ENCODE measurements around the gene RAG1.

Gene RAG1

DNA sequence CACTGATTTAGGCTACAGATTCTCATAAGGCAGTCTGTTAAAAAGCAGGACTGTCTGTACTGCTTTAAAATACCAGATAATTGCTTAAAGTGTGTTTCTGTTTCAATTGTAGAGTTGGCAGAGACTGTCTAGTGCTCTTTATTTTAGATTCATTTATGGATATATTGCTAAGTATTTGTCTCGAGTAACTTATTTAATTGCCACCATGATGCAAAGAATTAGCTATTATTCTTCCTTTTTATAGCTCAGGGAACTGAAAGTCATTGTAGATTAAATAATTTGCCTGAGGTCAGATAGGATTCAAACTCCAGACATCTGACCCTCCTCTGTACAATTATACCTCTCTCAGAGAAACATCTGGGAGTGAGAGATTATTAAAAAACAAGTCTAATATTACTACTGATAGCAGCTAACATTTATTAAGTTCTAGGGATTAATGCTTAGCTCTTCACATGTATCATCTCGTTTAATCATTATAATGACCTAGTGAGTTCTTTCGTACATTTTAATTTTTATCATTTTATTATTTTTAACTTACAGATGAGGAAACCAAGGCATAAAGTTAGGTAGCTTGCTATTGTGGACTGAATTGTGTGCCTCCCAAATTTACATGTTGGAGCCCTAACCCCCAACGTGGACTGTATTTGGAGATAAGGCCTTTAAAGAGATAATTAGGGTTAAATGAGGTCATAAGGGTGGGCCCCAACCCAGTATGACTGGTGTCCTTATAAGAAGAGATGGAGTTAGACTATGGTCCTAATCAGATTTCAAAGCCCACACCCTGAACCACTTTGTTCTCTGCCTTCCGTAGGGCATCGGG is 49.9 kb downstream of the RAG1 start:
- TF ChIP-seq TAF1 (IDR thresholded peaks at IDR 0.05; ENCODE audit: borderline replicate concordance, low read depth, low read length) (no peak), POLR2AphosphoS5 (IDR thresholded peaks at IDR 0.05; ENCODE audit: low read depth, low read length) (no peak), POLR2A (IDR thresholded peaks at IDR 0.05; ENCODE audit: low read depth, low read length) (no peak)
- DNase-seq (ENCODE audit: insufficient read length) (no peak), FAIRE-seq (no peak)

- no peak for DNase-seq (ENCODE audit: insufficient read length)
- TF ChIP-seq TAF1 (IDR thresholded peaks at IDR 0.05; ENCODE audit: borderline replicate concordance, low read depth, low read length): no peak
- no peak for TF ChIP-seq POLR2AphosphoS5 (IDR thresholded peaks at IDR 0.05; ENCODE audit: low read depth, low read length)
- no peak for TF ChIP-seq POLR2A (IDR thresholded peaks at IDR 0.05; ENCODE audit: low read depth, low read length)
- no peak for FAIRE-seq
Measured at GRCh38 chr11:36618363-36619047, 50.7 kb downstream of the RAG1 start.

DNA sequence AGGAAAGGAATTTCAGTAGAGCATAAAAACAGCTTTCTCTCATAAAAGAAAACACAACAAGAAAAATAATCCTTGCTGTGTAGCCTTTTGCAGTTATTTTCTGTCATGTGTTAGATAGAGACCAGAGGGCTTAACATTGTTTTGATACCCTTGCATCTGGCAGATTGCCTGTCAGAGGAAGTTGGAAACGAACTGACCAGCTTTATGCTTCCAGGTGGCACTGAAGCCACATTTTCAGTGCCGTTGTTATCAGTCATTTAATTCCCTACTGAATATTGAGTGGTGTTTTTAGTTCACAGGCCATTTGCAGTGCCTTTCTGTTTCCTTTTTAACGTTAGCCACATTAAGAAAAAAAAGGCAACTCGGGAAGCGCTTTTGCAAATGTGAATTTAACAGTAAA is 51.7 kb downstream of the RAG1 start:
- no peak for TF ChIP-seq POLR2AphosphoS5 (IDR thresholded peaks at IDR 0.05; ENCODE audit: low read depth, low read length)
- TF ChIP-seq POLR2A (IDR thresholded peaks at IDR 0.05; ENCODE audit: low read depth, low read length): no peak
- TF ChIP-seq TAF1 (IDR thresholded peaks at IDR 0.05; ENCODE audit: borderline replicate concordance, low read depth, low read length): no peak
- FAIRE-seq: no peak

DNA sequence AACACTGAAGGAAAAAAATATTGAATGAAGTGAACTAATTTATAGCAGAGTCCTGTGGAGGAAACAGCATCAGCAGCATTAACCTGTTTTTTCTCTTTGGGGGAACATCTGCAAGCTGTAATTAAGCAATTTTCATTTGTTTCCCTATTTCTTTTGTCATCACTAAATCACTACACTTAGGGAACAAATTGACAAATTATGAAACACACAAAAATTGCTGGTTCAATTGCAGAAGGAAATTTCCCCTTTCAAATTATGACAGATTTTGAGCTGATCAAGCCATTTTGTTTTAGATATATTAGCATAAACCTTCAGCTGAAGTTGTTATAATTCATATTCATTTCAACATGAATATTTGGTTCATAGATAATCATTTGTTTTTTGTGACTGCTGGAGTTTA is 52.4 kb downstream of the RAG1 start:
- DNase-seq (ENCODE audit: insufficient read length) (no peak), FAIRE-seq (no peak)
- TF ChIP-seq TAF1 (IDR thresholded peaks at IDR 0.05; ENCODE audit: borderline replicate concordance, low read depth, low read length) (no peak), POLR2A (IDR thresholded peaks at IDR 0.05; ENCODE audit: low read depth, low read length) (no peak), POLR2AphosphoS5 (IDR thresholded peaks at IDR 0.05; ENCODE audit: low read depth, low read length) (no peak)

More for the DNA sequence above, 51.7 kb downstream of the RAG1 start:
- DNase-seq (ENCODE audit: insufficient read length): no peak

DNA sequence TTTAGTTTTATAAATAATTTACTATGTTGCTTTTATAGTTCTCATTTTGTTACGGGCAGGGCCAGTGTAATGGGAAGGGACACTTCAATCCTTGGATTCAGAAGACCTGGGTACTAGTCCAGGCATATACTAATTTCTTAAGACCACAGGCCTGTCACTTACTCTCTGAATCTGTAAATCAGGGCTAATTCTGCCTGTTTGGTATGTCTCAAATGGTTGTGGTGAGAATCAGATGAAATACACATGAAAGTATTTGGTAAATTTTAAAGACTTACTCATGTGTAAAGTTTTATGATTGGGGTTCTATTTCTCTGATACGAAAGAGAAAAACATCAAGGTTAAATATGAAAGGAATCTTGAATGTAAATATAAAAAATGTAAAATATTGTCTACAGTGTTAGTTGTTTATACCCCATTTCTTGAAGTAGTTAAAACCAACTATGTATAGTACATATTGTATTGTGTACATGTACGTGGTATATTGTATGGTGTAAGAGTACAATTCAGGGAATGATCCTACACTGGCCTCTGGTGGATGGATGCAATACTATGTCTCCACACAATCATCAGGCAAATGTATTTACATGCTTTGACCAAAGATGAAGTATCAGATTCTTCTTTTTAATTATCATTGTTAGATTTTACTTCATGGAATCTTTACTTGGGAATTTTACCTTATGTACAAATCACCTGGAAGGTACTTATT is 54.8 kb downstream of the RAG1 start:
- peak; percentile 30 for FAIRE-seq
- TF ChIP-seq TAF1 (IDR thresholded peaks at IDR 0.05; ENCODE audit: borderline replicate concordance, low read depth, low read length): no peak
- no peak for TF ChIP-seq POLR2AphosphoS5 (IDR thresholded peaks at IDR 0.05; ENCODE audit: low read depth, low read length)
- TF ChIP-seq POLR2A (IDR thresholded peaks at IDR 0.05; ENCODE audit: low read depth, low read length): no peak
- no peak for DNase-seq (ENCODE audit: insufficient read length)

- no peak for FAIRE-seq
- DNase-seq (ENCODE audit: insufficient read length): no peak
- TF ChIP-seq POLR2A (IDR thresholded peaks at IDR 0.05; ENCODE audit: low read depth, low read length) (no peak), POLR2AphosphoS5 (IDR thresholded peaks at IDR 0.05; ENCODE audit: low read depth, low read length) (no peak), TAF1 (IDR thresholded peaks at IDR 0.05; ENCODE audit: borderline replicate concordance, low read depth, low read length) (no peak)
Measured at GRCh38 chr11:36623494-36623893, 55.7 kb downstream of the RAG1 start.

- DNase-seq (ENCODE audit: insufficient read length): no peak
- TF ChIP-seq TAF1 (IDR thresholded peaks at IDR 0.05; ENCODE audit: borderline replicate concordance, low read depth, low read length): no peak
- no peak for TF ChIP-seq POLR2AphosphoS5 (IDR thresholded peaks at IDR 0.05; ENCODE audit: low read depth, low read length)
- no peak for TF ChIP-seq POLR2A (IDR thresholded peaks at IDR 0.05; ENCODE audit: low read depth, low read length)
- no peak for FAIRE-seq
Measured at GRCh38 chr11:36627006-36627405, 59.2 kb downstream of the RAG1 start.

DNA sequence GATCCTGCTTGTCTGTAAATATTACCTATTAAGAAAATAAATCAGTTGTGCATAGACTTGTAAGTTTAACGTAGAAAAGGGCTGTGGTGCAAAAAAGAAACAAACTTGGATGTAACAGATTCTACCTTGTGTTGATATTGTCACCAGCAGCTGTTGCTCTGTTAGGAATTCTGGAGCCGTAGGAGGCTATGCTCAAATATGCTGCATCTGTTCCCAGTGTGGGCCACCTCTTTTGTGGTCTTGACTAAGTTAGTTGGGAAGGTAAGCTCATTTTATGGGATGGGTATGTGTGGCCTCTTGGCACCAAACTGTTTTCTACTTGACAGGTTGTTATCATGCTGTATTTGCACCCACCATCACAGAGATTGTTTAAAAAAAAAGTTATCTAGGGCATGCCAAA is 59.7 kb downstream of the RAG1 start:
- DNase-seq (ENCODE audit: insufficient read length) (no peak), FAIRE-seq (no peak)
- TF ChIP-seq POLR2AphosphoS5 (IDR thresholded peaks at IDR 0.05; ENCODE audit: low read depth, low read length): no peak
- no peak for TF ChIP-seq TAF1 (IDR thresholded peaks at IDR 0.05; ENCODE audit: borderline replicate concordance, low read depth, low read length)
- TF ChIP-seq POLR2A (IDR thresholded peaks at IDR 0.05; ENCODE audit: low read depth, low read length): no peak

DNA sequence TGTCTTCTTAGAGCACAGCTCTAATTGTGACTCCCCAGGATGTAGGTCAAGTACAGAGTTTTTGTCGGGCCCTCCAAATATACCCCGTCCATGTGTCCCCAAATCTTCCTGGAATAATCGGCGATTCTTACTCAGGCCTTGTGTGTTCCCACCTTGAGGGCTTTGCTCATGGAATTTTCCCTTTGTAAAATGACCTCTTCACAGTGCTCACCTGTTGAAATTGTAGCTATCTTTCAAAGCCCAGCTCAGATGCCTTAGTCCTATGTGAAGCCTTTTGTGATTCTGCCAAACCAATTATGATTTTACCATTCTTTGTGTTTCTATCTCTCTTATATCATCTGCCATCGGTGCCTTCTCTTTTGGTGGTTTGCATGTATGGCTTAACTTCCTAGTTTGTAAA is 60.3 kb downstream of the RAG1 start:
- DNase-seq (ENCODE audit: insufficient read length): no peak
- no peak for FAIRE-seq
- no peak for TF ChIP-seq POLR2A (IDR thresholded peaks at IDR 0.05; ENCODE audit: low read depth, low read length)
- TF ChIP-seq TAF1 (IDR thresholded peaks at IDR 0.05; ENCODE audit: borderline replicate concordance, low read depth, low read length): no peak
- no peak for TF ChIP-seq POLR2AphosphoS5 (IDR thresholded peaks at IDR 0.05; ENCODE audit: low read depth, low read length)

DNA sequence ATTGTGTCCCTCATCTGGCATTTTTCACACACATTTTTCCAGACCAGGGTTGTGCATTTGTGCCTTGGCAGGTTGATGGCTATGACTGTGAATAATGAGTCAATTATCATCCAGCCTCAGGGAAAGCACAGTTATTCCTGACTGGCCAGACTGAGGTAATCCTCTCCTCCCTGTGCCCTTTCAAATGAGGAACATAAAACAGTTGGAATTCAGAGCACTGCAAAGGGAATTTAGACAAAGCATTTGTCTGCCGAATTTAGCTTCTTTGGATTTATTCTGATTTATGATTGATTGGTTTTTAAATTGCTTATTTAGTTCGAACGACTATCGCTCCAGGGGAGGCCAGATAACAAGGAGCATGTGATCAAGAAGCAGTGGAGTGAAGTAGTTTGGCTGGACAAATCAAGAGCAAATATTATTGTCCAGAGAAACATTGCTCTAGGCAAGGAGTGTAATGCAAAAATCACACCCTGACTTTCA is 61.0 kb downstream of the RAG1 start:
- no peak for DNase-seq (ENCODE audit: insufficient read length)
- TF ChIP-seq POLR2AphosphoS5 (IDR thresholded peaks at IDR 0.05; ENCODE audit: low read depth, low read length): no peak
- no peak for TF ChIP-seq POLR2A (IDR thresholded peaks at IDR 0.05; ENCODE audit: low read depth, low read length)
- no peak for TF ChIP-seq TAF1 (IDR thresholded peaks at IDR 0.05; ENCODE audit: borderline replicate concordance, low read depth, low read length)
- FAIRE-seq: peak; percentile 67
